ENCODE measurements around the gene NTRK2. TPM values are rescaled to one million over a fixed set of nuclear protein-coding genes. Genes with fewer than 3 reads are reported as not detected.

Gene NTRK2
- total RNA-seq, 2 experiments from 2014 or later: not detected

GRCh38 chr9:85040821-85041465 lies 371.4 kb downstream of the NTRK2 start:
- H3K9me3 Mint-ChIP-seq: no peaks in the 10 kb centered on the region
- H3K27ac Mint-ChIP-seq: no peak overlapping the region
- ATAC-seq (ENCODE audit: low read depth): no peak
- H3K36me3 Mint-ChIP-seq: no peaks in the 10 kb centered on the region
- no peaks in the 10 kb centered on the region for H3K27me3 Mint-ChIP-seq
- no peaks in the 10 kb centered on the region for H3K4me1 Mint-ChIP-seq
- POLR2A ChIA-PET: no interaction called here
- no peak for DNase-seq
- H3K4me3 Mint-ChIP-seq: no peak overlapping the region

DNA sequence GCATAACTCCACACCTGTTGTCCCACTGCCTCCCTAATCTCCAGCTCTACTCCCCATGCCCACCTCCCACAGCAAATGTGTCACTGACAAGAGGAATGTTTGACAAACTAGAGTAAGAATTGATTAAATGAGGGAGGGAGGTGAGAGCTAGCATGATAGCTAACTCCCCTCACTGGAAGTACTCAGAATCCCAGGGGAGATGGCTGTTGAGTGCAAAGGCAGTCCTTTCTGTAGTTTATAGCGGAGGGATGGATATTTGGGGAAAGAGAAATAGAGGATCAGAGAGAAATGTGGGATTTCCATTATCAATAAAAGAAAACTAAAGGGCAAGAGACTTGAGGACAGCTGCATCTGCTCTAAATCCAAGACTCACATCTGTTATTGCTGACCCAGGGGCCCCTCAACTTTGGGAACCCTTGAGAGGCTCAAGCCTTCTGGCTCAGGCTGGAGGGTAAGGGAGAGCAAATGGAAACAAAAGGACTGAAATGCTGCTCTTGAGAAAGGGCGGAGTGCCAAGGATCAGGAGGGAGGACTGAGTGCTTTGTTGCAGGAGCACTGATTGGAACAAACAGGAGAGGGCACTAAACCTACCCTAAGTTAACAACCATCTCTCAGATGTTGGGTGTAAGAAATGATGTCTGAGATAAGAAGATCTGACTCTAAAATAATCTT lies 372.1 kb downstream of the NTRK2 start:
- DNase-seq: no peak
- ATAC-seq (ENCODE audit: low read depth): no peak
- no peaks in the 10 kb centered on the region for H3K27me3 Mint-ChIP-seq
- H3K36me3 Mint-ChIP-seq: no peaks in the 10 kb centered on the region
- H3K4me3 Mint-ChIP-seq: no peak overlapping the region
- no peak overlapping the region for H3K27ac Mint-ChIP-seq
- H3K4me1 Mint-ChIP-seq: no peaks in the 10 kb centered on the region
- no peaks in the 10 kb centered on the region for H3K9me3 Mint-ChIP-seq
- POLR2A ChIA-PET: no interaction called here

- DNase-seq (no peak), ATAC-seq (ENCODE audit: low read depth) (no peak)
- Mint-ChIP-seq H3K4me3 (no peak overlapping the region), H3K36me3 (no peaks in the 10 kb centered on the region), H3K27me3 (no peaks in the 10 kb centered on the region), H3K9me3 (no peaks in the 10 kb centered on the region), H3K4me1 (no peaks in the 10 kb centered on the region), H3K27ac (no peak overlapping the region)
- POLR2A ChIA-PET: no interaction called here
Observed at GRCh38 chr9:85042981-85043647, 373.6 kb downstream of the NTRK2 start.

- POLR2A ChIA-PET: no interaction called here
- H3K4me1 Mint-ChIP-seq: no peaks in the 10 kb centered on the region
- no peak for DNase-seq
- H3K27ac Mint-ChIP-seq: no peak overlapping the region
- no peaks in the 10 kb centered on the region for H3K9me3 Mint-ChIP-seq
- no peak overlapping the region for H3K4me3 Mint-ChIP-seq
- no peaks in the 10 kb centered on the region for H3K36me3 Mint-ChIP-seq
- H3K27me3 Mint-ChIP-seq: no peaks in the 10 kb centered on the region
- no peak for ATAC-seq (ENCODE audit: low read depth)
Observed at GRCh38 chr9:85045271-85045670, 375.7 kb downstream of the NTRK2 start.

DNA sequence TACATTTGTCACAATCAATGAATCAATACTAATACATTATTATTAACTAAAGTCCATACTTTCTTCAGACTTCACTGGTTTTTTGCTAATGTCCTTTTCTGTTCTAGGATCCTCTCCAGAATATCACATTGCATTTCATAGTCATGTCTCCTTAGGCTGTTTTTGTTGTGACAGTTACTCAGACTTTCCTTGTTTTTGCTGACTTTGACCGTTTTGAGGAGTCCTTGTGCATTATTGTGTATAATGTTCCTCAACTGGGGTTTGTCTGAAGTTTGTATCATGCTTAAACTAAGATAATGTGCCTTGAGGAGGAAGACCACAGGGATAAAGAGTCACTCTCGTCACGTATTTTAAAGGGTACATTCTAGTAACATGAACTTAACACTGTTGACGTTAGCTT lies 376.9 kb downstream of the NTRK2 start:
- H3K4me1 Mint-ChIP-seq: no peaks in the 10 kb centered on the region
- H3K4me3 Mint-ChIP-seq: no peak overlapping the region
- no peak for ATAC-seq (ENCODE audit: low read depth)
- DNase-seq: no peak
- no peak overlapping the region for H3K27ac Mint-ChIP-seq
- H3K36me3 Mint-ChIP-seq: no peaks in the 10 kb centered on the region
- H3K27me3 Mint-ChIP-seq: no peaks in the 10 kb centered on the region
- POLR2A ChIA-PET: no interaction called here
- H3K9me3 Mint-ChIP-seq: no peaks in the 10 kb centered on the region

DNA sequence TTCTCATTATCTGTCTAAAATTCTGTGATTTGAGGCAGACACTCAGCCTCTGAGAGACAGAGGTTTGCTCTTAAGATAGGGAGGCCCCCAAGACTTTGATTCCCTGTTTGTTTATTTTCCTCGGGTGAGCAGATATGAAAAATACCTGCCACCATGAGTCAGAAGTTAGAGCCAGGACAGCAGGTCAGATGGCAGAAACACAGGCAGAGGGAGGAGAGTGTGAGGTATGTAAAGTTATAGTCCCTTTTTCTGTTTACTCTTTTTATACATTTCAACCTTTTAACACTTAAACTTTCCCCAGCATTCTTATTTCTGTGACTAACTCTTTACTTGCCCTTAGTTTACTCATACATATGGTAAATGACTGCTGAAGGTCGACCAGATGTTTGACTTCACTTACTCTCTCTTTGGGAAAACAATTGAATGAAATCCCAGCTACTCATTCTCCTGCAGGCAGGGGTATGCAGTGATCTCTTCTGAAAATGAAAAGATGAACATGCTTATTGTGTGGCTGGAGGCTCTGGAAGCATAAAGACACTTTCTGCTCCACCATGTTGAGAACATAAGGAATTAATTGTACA lies 383.8 kb downstream of the NTRK2 start:
- POLR2A ChIA-PET: no interaction called here
- Mint-ChIP-seq H3K4me1 (no peaks in the 10 kb centered on the region), H3K9me3 (no peaks in the 10 kb centered on the region), H3K27ac (no peak overlapping the region), H3K4me3 (no peak overlapping the region), H3K36me3 (no peaks in the 10 kb centered on the region), H3K27me3 (no peaks in the 10 kb centered on the region)
- ATAC-seq (ENCODE audit: low read depth) (no peak), DNase-seq (no peak)

GRCh38 chr9:85054017-85054416 lies 384.5 kb downstream of the NTRK2 start:
- no peak for ATAC-seq (ENCODE audit: low read depth)
- H3K4me3 Mint-ChIP-seq: no peak overlapping the region
- DNase-seq: no peak
- no peaks in the 10 kb centered on the region for H3K9me3 Mint-ChIP-seq
- POLR2A ChIA-PET: no interaction called here
- no peaks in the 10 kb centered on the region for H3K27me3 Mint-ChIP-seq
- no peaks in the 10 kb centered on the region for H3K36me3 Mint-ChIP-seq
- H3K27ac Mint-ChIP-seq: no peak overlapping the region
- H3K4me1 Mint-ChIP-seq: no peaks in the 10 kb centered on the region

DNA sequence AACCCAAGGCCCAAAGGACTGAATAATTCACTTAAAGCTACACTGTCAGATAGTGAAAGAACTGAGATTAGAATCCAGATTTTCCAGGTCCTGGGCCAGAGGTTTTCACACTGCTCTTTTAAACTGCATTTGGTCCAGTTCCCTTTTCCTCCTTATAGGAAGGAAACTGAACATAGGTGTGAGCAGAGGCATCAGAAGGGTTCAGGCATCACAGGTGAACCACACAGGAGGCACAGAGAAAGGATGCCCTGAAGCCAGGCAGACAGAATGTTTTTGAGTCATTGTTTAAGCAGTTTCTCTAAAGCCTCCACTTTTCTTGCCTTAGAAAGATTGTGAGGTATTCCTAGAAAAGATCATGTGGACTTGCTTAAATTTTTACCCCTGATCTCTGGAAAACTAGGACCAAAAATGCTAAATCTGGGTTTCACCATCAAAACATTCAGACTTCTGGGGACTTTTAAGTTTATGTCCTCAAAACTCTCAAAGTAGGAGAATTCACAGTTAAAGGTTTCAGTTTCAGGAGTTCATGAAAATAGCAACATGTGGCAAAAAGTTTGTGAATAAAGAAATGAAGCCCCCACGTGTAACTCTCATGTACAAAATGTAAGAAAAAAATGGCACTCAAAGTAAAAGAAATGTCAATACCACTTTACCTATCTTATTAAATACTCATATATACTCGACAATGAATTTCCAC lies 386.1 kb downstream of the NTRK2 start:
- Mint-ChIP-seq H3K4me3 (no peak overlapping the region), H3K36me3 (no peaks in the 10 kb centered on the region), H3K4me1 (no peaks in the 10 kb centered on the region), H3K27ac (no peak overlapping the region), H3K9me3 (no peaks in the 10 kb centered on the region), H3K27me3 (no peaks in the 10 kb centered on the region)
- DNase-seq: no peak
- no peak for ATAC-seq (ENCODE audit: low read depth)
- POLR2A ChIA-PET: no interaction called here

GRCh38 chr9:85056203-85056572 lies 386.7 kb downstream of the NTRK2 start:
- Mint-ChIP-seq H3K4me3 (no peak overlapping the region), H3K4me1 (no peaks in the 10 kb centered on the region), H3K9me3 (no peaks in the 10 kb centered on the region), H3K36me3 (no peaks in the 10 kb centered on the region), H3K27ac (no peak overlapping the region), H3K27me3 (no peaks in the 10 kb centered on the region)
- DNase-seq: no peak
- POLR2A ChIA-PET: no interaction called here
- ATAC-seq (ENCODE audit: low read depth): no peak

- POLR2A ChIA-PET: no interaction called here
- ATAC-seq (ENCODE audit: low read depth) (no peak), DNase-seq (no peak)
- H3K9me3 Mint-ChIP-seq: peaks cover 3% of the 10 kb centered on the region
- H3K4me1 Mint-ChIP-seq: no peaks in the 10 kb centered on the region
- no peaks in the 10 kb centered on the region for H3K27me3 Mint-ChIP-seq
- no peaks in the 10 kb centered on the region for H3K36me3 Mint-ChIP-seq
- no peak overlapping the region for H3K27ac Mint-ChIP-seq
- no peak overlapping the region for H3K4me3 Mint-ChIP-seq
Observed at GRCh38 chr9:85061969-85062368, 392.4 kb downstream of the NTRK2 start.

- POLR2A ChIA-PET: no interaction called here
- H3K27me3 Mint-ChIP-seq: no peaks in the 10 kb centered on the region
- H3K4me3 Mint-ChIP-seq: no peak overlapping the region
- H3K36me3 Mint-ChIP-seq: no peaks in the 10 kb centered on the region
- DNase-seq (no peak), ATAC-seq (ENCODE audit: low read depth) (no peak)
- peaks cover 3% of the 10 kb centered on the region for H3K9me3 Mint-ChIP-seq
- no peaks in the 10 kb centered on the region for H3K4me1 Mint-ChIP-seq
- no peak overlapping the region for H3K27ac Mint-ChIP-seq
Observed at GRCh38 chr9:85062385-85063022, 393.0 kb downstream of the NTRK2 start.

DNA sequence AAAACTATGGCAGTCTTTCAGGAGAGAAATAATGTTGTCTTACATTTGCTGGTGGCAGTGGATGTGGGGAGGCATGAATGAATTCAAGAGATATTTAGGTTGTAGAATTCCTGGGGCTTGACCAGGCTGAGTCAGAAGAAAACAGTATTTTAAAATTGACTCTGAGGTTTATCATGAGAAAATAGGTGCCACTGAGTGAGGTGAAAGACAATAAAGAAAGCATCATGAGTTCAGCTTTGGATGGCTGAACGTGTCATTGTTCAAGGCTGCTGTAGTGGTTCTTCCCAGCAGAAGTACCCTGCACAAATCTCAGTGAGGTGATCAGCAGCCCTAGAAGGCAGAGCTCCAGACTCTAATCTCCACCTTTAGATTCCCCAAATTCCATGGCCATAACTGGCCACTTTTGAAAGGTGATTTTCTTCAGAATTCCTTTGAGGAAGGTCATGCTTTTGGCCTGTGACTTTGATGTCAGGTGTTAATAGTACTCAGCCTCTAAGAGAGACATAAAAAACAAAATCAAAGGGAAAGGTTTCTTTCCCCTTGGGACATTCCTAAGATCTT lies 395.4 kb downstream of the NTRK2 start:
- POLR2A ChIA-PET: no interaction called here

GRCh38 chr9:85067792-85068191 lies 398.3 kb downstream of the NTRK2 start:
- POLR2A ChIA-PET: no interaction called here
- DNase-seq (no peak), ATAC-seq (ENCODE audit: low read depth) (no peak)
- Mint-ChIP-seq H3K27ac (no peak overlapping the region), H3K4me3 (no peak overlapping the region), H3K9me3 (peaks cover 10% of the 10 kb centered on the region), H3K27me3 (no peaks in the 10 kb centered on the region), H3K36me3 (no peaks in the 10 kb centered on the region), H3K4me1 (no peaks in the 10 kb centered on the region)

More for the DNA sequence above, 395.4 kb downstream of the NTRK2 start:
- Mint-ChIP-seq H3K27me3 (no peaks in the 10 kb centered on the region), H3K4me3 (no peak overlapping the region), H3K27ac (no peak overlapping the region), H3K4me1 (no peaks in the 10 kb centered on the region), H3K36me3 (no peaks in the 10 kb centered on the region), H3K9me3 (peaks cover 5% of the 10 kb centered on the region)
- no peak for ATAC-seq (ENCODE audit: low read depth)
- DNase-seq: no peak
